ENCODE results near the gene SLC41A3.
"Not testable (repeated sequence)": the region's sequence is repeated elsewhere in the genome, so short reads cannot be mapped to it uniquely, and the experiment has no call there.

The SLC41A3 gene

DNA sequence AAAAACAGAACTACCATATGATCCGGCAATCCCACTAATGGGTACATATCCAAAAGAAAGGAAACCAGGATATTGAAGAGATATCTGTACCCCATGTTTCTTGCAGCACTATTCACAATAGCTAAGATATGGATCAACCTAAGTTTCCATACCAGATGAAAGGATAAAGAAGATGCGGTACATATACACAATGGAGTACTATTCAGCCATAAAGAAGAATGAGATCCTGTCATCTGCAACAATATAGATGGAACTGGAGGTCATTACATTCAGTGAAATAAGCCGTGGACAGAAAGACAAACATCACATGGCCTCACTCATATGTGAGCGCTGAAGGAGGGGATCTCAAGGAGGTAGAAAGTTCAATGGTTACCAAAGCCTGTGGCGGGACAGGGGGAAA is 3.0 kb downstream of the SLC41A3 start:
- no peak for DNase-seq

DNA sequence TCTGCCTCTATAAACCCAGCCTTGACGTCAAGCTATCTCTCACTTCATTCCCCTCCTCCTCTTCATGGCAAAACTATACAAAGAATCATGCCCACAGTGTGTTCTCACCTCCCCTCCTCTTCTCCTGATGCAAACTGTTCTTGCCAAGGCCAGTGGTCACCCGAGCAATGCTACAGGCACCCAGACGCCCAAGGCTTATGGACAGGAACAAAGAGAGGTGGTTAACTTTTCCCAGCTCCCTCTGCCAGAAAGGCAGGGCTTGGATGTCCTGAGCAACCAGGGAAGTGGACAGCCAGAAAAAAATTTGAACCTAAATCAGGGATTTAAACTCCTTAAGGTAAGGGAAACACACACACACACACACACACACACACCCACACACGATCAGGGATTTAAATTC is 5.1 kb downstream of the SLC41A3 start:
- DNase-seq = no peak

DNA sequence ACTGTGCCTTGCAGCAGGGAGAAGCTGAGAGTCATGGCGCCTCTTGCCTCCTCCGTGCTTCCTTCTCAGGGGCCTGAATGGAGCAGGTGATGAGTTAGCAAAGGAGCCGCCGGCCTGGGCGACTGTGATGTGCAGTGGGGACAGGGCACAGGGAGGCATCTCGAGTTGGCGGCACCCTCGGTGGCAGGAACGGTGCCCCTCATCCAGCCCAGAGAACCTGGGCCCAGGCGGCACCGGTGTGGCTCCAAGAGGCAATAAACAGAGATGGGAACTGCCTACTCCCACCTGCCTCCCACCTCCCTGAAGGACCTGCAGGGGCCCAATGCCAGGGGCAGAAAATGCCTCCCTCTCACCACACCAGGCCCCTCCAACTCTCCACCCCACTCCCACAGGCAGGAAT is 6.2 kb downstream of the SLC41A3 start:
- no peak for DNase-seq

DNA sequence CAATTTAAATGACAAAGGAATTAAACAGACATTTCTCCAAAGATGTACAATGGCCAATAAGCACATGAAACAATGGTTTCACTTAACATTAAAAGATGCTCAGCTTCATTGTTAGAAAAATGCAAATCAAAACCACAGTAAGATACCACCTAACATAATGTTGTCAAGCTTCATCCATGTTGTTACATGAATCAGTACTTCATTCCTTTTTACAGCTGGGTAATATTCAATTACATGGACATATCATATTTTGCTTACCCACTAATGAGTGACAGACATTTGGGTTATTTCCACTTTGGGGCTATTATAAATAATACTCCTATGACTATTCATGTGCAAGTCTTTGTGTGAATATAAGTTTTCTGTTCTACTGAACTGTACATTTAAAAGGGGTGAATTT is 7.8 kb downstream of the SLC41A3 start:
- DNase-seq = no peak

DNA sequence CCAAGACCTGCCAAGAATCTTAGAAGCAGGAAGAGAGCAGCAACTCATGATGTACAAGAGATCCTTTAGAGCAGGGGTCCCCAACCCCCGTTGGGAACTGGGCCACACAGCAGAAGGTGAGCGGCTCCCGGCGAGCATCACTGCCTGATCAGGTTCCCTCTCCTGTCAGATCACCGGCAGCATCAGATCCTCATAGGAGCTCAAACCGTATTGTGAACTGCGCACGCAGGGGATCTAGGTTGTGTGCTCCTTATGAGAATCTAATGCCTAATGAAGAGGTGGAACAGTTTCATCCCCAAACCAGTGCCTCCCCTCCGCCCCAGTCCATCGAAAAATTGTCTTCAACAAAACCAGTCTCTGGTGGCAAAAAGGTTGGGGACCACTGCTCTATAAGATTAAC is 13.8 kb downstream of the SLC41A3 start:
- no peak for DNase-seq

DNA sequence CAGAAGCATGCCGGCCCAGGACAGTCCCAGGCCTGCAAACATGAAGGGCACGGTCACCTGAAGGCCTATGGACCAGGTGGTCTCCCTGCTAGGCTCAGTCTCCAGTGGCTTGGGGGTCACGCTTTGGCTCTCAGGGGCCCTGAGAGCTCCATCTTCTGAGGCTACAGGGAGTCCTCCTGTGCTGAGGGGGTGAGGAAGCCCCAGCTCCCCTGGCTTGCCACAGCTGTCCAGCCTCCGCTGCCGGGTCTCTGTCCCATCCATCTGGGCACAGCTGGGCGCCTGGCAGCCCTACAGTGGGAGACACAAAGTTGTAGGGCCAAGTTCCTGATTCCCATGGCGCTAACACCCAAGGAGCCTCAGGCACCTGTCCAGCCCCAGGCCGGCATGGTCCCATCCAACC is 16.0 kb downstream of the SLC41A3 start:
- no peak for DNase-seq

DNA sequence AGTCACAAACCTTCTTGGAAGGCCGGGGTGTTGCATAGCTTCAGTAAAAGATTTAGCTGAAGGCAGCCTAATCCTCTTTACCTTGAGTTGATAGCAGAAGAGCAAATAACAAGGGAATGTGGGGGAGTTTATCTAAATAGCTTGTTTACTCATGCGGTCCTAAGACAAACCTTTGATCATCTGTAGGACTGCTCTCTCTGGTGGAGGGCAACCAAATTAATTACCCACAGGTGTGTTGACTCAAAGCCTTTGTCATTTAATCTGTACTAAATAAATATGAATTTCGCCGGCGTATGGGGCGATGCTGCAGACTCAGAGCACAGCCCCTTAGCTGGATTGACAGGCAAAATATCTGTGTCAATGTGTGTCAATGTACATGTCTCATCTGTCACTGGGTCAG is 17.2 kb downstream of the SLC41A3 start:
- DNase-seq = not testable (repeated sequence)

DNA sequence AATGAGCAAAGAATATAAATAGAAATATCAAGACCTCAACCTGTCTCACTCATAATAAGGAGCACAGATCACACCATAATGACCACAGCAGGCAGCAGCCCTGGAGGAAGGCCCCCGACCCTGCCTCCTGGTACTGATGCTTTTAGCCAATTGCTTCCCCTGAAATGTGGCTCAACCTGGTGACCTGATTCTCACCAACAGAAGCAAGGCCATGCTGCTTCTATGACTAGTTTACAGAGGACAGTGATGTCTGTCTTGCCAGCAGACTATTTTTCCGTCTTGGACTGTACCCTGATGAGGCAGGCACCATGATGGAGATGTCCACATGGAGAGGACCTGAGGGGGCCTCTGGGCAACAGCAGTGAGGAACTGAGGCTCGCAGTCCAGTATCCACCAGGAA is 18.0 kb downstream of the SLC41A3 start:
- no peak for DNase-seq

DNA sequence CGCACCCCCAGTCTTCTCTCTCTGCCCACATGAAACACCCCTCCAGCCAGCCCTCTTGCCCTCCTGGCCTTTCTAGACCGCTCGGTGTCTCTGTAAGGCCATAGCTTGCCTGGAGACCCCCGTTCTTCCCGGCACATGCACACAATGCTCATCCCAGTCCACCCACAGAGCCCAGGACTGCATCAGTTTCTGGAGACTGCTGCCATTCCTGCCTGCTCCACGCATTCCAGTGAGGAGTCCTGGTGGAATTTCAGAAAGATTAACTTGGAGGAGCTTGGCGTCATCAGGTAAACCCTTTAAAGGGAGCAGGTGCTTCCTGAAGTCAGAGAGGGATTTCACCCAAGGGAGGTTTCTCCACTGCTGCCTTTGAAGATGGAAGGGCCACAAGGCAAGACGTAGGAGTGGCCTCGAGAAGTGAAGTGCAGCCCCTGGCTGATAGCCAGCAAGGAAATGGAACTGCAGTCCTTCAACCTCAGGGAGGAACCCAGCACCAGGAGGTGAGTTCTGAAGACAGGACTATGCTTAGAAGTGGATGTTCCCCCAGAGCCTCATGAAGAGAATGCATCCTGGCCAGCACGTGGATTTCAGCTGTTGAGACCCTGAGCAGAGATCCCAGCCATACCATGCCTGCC is 19.2 kb downstream of the SLC41A3 start:
- no peak for DNase-seq

DNA sequence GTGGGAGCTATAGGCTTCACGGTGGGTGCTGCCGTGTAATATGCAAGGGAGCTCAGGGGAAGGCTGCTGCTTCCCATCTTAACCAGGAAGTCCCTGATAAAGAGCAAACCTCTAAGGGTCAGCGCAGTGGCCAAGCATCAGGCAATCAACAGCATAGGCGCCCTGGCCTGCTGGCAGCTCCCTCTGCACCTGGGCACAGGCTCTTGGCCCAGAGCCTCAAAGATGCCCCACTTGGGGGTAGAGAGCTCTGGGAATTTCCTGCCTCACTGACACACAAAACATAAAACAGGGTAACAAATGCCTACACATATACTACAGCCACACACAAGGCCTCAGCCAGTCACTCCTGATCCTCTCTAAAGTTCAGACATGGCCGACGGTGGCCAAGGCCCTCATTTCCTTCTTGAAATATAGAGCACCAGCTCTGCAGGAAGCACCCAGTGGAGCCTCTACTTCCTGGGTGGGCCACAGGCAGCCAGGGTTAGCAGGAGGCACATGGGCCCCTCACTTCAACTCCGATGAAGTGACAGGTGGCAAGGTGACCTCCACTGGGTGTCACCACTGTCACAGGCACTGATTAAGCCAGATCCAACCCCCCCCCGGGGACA is 20.5 kb downstream of the SLC41A3 start:
- no peak for DNase-seq

DNA sequence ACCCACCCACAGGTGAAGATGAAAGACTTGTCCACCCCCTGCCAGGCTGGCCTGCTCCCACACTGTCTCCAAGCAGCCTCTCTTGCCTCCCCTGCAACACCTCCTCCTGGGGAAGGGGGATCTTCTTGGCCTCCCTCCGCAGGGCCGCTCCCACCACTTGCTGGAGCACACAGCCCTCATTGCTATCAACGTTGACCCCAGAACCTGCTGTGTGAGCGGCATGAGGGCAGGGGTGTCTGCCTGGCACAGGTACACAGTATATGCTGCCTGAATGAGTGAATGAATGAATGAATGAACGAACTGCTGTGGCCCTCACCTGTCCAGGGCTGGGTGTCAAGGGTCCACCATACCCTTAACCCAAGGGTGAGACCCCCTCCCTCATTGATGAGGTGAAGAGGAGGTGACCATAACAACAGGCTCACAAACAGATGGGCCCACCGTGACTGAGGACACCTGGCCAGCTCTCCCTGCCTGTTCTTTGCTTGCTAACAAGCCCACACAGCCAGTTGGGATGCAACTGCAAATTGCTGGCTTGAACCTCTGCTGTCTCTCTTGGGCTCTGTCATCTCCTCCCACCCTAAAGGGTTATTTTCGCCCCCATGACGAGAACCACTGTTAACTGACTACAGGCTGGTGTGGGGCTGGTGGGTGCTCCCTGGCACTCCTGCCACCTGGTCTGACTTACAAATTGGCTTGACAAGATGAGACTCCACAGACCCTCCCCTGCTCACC is 22.5 kb downstream of the SLC41A3 start:
- no peak for DNase-seq

DNA sequence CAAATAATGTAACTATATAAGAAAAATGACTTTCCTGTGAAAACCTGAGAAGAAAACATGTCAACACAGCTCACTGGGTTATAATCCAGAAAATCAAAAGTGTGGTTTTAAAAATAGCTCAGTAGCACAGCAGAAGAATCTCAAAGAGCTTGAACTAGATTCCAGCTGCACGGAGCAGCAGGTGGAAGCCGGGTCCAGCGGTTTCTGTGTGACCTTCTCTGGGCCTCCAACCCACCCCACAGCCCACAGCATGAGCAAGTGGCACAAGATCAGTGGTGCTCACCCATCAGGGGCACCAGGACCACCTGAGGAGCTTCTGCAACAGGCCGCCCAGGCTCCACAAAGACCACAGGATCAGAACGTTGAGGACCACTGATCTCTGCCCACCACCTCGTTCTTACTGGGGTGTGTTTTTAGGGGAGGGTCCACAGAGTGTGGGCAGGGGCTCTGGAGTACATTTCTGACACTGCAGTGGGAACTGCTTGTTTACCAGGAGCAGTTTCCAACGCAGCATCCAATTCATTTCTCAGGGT is 23.2 kb downstream of the SLC41A3 start:
- no peak for DNase-seq

DNA sequence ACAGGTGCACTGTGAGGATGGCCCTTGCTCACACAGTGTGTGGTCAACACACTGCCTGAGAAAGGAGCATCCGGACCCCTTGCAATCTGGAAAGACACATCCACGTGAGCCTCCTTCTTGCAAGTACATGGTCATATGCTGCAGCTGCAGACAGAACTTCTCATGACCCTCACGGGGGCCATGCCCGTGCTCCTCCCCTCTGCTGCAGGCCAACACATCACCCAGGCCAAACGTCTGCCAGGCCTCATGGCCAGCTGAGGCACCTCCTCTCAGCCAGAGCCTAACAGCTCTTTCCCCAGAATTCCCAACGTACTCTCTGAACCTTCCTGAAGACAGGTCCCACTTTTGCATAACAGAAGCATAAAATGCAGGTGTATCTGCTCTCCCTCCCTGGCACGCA is 25.3 kb downstream of the SLC41A3 start:
- no peak for DNase-seq

DNA sequence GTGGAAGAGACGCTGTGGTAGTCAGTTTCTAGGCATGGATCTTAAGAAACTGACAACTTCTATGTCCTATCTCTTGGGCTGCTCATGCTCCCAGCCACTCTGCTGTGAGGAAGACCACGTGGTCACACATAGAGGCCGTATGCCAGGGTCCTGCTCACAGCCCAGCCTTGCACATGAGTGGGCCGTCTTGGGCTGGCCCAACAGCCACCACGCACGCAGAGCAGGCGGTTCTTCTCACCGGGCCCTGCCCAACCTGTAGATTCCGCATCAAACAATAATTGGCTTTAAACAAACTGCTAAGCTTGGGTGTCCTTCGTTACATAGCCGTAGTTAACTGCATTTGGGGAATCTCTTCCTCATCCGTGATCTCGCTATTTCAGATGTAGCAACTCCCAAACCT is 26.0 kb downstream of the SLC41A3 start:
- no peak for DNase-seq

DNA sequence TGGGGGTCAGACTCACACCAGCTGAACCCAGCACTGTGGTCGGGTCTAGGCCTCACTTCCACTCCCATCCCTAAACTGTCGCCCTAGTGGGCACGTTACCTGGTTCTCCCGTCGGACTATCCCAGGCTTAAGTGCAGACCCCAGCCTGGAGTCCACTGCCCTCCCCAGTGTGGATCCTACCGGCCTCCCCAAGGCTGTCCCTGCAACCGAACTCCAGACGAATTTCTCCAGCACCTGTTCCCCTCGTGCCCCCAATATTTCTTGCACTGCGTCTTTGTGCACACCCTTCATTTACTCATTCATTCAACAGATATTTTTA is 26.5 kb downstream of the SLC41A3 start:
- no peak for DNase-seq

DNA sequence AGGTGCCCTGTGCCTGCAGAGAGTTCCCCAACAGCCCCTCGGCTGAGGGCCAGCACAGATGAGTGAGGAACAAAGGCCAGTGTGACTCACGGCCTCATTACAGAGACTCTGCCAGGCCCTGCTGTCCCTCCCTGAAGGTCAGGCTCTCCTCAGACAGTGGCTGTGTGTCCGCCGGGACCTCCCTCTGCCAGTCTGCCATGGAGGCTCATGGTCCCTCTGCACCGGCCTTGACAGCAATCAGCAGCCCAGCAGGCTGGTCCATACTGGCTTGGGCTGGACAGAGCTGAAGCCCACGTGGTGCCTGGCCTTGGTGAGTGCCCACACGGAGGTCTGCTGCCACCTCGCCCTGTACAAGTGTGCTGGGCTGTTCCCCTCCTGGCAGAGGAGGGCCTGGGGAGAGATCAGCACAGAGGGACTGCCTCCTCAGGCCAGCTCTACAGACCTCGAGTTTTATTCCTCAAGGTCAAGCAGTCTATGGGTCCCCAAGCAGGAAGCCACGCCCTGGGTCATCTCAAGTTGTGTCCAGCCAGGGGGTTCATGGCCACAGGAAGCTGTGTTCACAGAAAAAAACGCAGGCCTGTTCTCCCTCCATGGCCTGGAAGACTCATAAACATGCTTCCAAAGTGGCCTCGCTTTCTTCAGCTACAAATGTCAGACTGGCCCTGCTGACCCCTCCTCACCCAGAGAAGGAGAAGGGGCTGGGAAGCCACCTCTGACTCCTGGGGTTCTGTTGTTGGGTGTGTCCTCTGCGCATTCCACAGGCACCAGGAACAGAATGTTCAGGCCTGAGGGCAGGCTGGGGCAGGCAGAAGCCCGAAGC is 27.0 kb downstream of the SLC41A3 start:
- DNase-seq = no peak

DNA sequence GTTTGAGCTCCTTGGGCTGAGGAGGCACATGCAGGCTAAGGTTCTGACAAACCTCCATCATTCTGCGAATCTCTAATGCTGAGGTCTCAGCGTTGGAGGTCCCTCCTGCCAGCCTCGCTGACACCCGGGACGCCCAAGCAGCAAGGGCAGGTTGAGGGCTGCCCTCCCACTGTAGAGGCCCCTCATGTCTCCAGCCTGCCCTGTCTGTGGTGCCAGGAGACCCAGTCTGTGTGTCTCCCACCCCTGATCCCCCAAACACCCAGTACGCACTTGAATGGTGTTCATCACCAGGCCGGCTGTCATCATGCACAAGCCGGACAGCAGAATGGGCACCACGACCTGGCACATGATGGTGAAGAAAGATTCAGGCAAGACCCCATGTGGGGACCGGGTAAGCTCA is 27.8 kb downstream of the SLC41A3 start:
- no peak for DNase-seq

DNA sequence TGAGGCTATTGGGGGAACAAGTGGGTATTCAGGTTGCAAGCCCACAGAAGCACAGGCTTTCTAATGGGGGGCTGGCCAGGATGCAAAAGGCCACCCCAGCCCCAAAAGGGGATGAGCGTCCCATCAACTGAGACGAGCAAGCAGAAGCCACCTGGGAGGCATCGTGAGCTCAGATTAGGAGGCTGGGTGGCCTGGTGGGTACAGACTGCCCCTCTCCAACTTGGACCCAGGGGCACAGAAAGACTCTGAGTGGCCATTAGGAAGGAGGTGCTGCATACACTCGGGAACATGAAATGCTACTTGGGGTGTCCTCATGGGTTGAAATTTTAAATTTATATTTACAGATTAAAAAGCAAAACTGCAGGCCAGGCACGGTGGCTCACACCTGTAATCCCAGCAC is 29.1 kb downstream of the SLC41A3 start:
- DNase-seq = no peak

DNA sequence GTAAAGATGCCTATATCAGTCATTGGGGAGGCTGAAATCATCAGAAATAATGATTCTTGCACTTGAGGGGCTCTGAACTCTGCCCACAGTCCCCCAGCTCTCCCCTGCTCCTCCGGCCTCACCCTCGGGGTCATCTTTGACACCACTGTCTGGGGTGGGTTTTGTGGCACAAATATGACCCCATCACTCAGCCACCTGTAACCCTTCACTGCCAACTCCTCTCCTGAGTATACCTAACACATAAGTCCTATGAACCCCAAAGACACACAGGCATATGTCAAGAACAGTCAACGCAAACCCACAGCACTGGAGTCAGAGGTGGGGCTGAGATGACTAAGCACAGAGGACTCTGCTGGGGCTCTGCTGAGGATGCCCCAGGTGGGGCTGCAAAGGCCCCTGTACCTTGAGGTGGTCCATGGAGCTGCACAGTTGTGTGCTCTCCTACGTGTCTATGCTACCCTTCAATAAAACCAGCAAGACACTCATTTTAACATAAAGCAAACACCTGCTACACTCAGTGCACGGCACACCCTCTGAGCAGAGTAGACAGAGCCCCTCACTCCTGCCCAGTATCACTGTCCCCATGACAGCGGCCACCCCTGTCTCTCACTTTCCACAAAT is 29.9 kb downstream of the SLC41A3 start:
- no peak for DNase-seq

DNA sequence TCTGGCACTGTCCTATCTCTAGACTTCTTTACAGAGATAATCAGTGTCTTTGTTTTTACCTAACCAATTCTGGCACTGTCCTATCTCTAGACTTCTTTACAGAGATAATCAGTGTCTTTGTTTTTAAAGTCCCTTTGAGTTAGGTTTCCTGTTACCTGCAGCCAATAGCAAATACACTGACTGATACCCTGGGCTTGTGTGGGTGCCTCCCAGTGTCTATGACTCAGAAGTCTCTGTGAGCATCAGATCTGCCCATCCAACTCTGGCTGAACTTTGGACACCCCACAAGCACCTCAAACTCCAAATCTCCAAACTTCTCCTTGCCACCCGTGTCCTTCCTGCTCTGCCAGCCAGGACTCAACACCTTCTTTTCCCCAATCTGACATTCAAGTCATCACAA is 30.4 kb downstream of the SLC41A3 start:
- no peak for DNase-seq

DNA sequence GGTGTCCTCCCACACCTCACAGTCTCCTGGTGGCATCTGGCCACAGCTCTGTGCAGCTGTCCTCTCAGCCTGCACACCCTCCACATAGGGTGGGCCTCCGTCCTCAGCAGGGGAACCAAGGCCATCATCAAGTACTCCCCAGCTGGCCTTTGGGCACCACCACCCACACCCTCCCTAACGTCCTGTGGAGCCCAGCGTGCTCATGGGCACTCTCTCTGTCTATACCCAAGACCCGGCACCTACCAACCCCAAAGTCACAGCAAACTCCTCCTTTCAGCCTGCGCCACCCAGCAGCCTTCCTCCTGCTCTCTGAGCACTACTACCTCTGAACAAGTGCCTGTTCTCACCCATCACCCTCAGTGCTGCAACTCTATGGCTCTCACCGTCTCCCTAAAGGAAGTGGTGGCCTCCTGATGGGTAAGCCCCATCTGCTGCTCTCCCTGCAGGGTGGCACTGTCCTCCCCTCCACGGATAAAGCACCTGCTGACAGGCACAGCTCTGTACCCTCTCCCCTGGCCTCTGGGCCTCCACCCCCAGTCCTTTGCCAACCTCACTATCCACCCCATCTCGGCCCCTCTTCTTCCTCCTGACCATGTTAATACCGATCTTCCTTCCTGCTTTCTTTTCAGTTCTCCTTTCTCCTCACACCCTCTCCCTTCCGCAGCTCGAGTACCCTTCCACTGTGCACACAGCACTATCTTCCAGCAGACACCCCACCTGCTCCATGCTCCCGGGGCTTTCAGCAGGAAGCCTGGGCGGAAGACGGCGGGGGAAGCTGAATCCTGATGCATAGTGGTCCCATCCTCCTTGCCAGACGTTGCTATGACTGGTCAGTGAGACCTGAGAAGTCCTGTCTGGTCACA is 31.5 kb downstream of the SLC41A3 start:
- no peak for DNase-seq

DNA sequence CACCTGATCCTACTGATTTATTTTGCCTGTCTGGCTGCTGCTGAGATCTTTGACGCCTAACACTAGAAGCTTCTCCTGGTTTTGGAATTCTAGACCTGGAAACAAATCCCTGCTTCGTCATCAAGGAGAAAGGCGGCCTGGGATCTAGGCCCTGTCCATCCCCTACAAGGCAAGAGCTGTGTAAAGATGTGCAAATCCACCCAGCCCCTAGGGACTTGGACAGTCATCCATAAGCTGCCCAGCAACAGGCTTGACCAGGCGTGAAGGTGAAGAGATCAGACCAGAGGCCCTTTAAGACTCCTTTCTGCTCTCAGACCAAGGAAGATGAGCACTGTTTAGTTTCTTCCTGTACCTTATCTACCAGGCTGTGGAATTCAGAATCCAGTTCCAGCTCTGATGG is 32.2 kb downstream of the SLC41A3 start:
- no peak for DNase-seq
